ENCODE results near the gene GNG12. TPM values are rescaled to one million over a fixed set of nuclear protein-coding genes. Genes with fewer than 3 reads are reported as not detected.

GNG12 gene
- total and polyA plus RNA-seq, 2 donors (not counting 3 experiments of a cell fraction or from before 2014, with no cell fraction given): 107 to 152 TPM

- TF ChIP-seq POLR2A (IDR thresholded peaks at IDR 0.05; ENCODE audit: low read depth, low read length) (no peak), MYC (IDR thresholded peaks at IDR 0.05; ENCODE audit: low read depth, low read length) (no peak), JUN (IDR thresholded peaks at IDR 0.05; ENCODE audit: borderline replicate concordance, insufficient read depth, insufficient read length, low read depth) (no peak), FOS (IDR thresholded peaks at IDR 0.05; ENCODE audit: borderline replicate concordance, insufficient read depth, low read length) (no peak), EZH2 (IDR thresholded peaks at IDR 0.05; ENCODE audit: borderline replicate concordance, low read depth, low read length, severe bottlenecking) (no peak)
- TF ChIP-seq, protein P1, sequence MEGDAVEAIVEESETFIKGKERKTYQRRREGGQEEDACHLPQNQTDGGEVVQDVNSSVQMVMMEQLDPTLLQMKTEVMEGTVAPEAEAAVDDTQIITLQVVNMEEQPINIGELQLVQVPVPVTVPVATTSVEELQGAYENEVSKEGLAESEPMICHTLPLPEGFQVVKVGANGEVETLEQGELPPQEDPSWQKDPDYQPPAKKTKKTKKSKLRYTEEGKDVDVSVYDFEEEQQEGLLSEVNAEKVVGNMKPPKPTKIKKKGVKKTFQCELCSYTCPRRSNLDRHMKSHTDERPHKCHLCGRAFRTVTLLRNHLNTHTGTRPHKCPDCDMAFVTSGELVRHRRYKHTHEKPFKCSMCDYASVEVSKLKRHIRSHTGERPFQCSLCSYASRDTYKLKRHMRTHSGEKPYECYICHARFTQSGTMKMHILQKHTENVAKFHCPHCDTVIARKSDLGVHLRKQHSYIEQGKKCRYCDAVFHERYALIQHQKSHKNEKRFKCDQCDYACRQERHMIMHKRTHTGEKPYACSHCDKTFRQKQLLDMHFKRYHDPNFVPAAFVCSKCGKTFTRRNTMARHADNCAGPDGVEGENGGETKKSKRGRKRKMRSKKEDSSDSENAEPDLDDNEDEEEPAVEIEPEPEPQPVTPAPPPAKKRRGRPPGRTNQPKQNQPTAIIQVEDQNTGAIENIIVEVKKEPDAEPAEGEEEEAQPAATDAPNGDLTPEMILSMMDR (IDR thresholded peaks at IDR 0.05; ENCODE audit: extremely low read depth in 1 of 2, insufficient read depth in 1 of 2, low read depth in 1 of 2, low read length in 2 of 2): no peak
- Histone ChIP-seq H3K36me3 (ENCODE audit: control insufficient read depth in 2 of 2, extremely low read depth in 1 of 2, insufficient read depth in 2 of 2, low read length in 2 of 2) (no peaks in the 10 kb centered on the region), H3K9me1 (replicated peaks; ENCODE audit: control insufficient read depth, extremely low read depth, insufficient read depth, low read length) (no peaks in the 10 kb centered on the region), H3K27ac (ENCODE audit: insufficient read depth, low read depth, low read length) (no peak overlapping the region), H3K9me3 (replicated peaks; ENCODE audit: control insufficient read depth, insufficient read depth, low read length) (no peaks in the 10 kb centered on the region), H4K20me1 (replicated peaks; ENCODE audit: control insufficient read depth, extremely low read depth, insufficient read depth, low read length) (no peaks in the 10 kb centered on the region), H3K79me2 (ENCODE audit: control insufficient read depth, insufficient read depth, low read length) (no peaks in the 10 kb centered on the region), H3K9ac (replicated peaks; ENCODE audit: extremely low read depth, insufficient read depth, low read length) (no peak overlapping the region), H2AFZ (ENCODE audit: low read depth, low read length) (no peak overlapping the region), H3K4me3 (replicated peaks in 1 of 3; ENCODE audit: insufficient read depth in 1 of 3, low read depth in 1 of 3, low read length in 3 of 3) (no peak overlapping the region), H3K4me1 (ENCODE audit: control insufficient read depth, extremely low read depth, insufficient read depth, low read length) (peaks cover 18% of the 10 kb centered on the region), H3K27me3 (ENCODE audit: control insufficient read depth in 2 of 2, insufficient read depth in 2 of 2, low read length in 2 of 2) (no peaks in the 10 kb centered on the region), H3K4me2 (ENCODE audit: insufficient read depth, low read length) (no peak overlapping the region)
- intact Hi-C loops (cut with micrococcal nuclease): no loop called here
- ChIA-PET CTCF (interaction anchor here (0.6 to 1.2 kb wide), 2 partner anchors 8 to 75 kb away, joined by 3 read pairs; no protein-coding TSS in a partner anchor), POLR2A (no interaction called here)
- BruUV-seq (replicated peaks): no TSS peak
- FAIRE-seq: no peak
- DNase-seq (ENCODE audit: low read depth, low spot score): no peak
- dilution Hi-C loops (cut with MboI; ENCODE audit: extremely low pct_ligation_motif_present, low sequenced_read_pairs): no loop called here
These were observed 160.9 kb downstream of the GNG12 start for GRCh38 chr1:67672260-67672803.

DNA sequence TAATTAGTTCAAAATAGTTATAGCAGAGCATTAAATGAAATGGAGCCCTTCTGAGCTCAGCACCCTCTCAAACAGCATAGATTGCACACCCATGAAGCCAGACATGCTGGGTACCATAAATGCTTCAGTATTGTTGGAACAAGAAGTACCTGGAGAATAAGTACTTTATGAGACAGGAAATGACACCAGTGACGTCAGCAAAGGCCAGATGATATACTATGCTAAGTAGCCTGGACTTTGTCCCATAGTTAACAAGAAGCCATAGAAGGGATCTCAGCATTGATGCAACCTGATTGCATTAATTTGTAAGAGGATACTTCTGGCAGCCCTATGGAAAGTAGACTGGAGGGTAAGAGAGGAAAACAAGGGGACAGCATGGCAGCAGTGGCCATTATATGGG is 164.6 kb downstream of the GNG12 start:
- FAIRE-seq (no peak), DNase-seq (ENCODE audit: low read depth, low spot score) (no peak)
- no peak overlapping the region for H2AFZ ChIP-seq (ENCODE audit: low read depth, low read length)
- no peak overlapping the region for H3K27ac ChIP-seq (ENCODE audit: insufficient read depth, low read depth, low read length)
- H3K9ac ChIP-seq (replicated peaks; ENCODE audit: extremely low read depth, insufficient read depth, low read length): no peak overlapping the region
- no TSS peak for BruUV-seq (replicated peaks)
- no peak overlapping the region for H3K4me2 ChIP-seq (ENCODE audit: insufficient read depth, low read length)
- CTCF ChIA-PET: no interaction called here
- H3K4me1 ChIP-seq (ENCODE audit: control insufficient read depth, extremely low read depth, insufficient read depth, low read length): peaks cover 9% of the 10 kb centered on the region
- H3K36me3 ChIP-seq (ENCODE audit: control insufficient read depth in 2 of 2, extremely low read depth in 1 of 2, insufficient read depth in 2 of 2, low read length in 2 of 2): no peaks in the 10 kb centered on the region
- H3K27me3 ChIP-seq (ENCODE audit: control insufficient read depth in 2 of 2, insufficient read depth in 2 of 2, low read length in 2 of 2): no peaks in the 10 kb centered on the region
- no peaks in the 10 kb centered on the region for H3K9me1 ChIP-seq (replicated peaks; ENCODE audit: control insufficient read depth, extremely low read depth, insufficient read depth, low read length)
- no peaks in the 10 kb centered on the region for H4K20me1 ChIP-seq (replicated peaks; ENCODE audit: control insufficient read depth, extremely low read depth, insufficient read depth, low read length)
- intact Hi-C loops (cut with micrococcal nuclease) (no loop called here), dilution Hi-C loops (cut with MboI; ENCODE audit: extremely low pct_ligation_motif_present, low sequenced_read_pairs) (no loop called here)
- no peaks in the 10 kb centered on the region for H3K9me3 ChIP-seq (replicated peaks; ENCODE audit: control insufficient read depth, insufficient read depth, low read length)
- no peak overlapping the region for H3K4me3 ChIP-seq (replicated peaks in 1 of 3; ENCODE audit: insufficient read depth in 1 of 3, low read depth in 1 of 3, low read length in 3 of 3)
- H3K79me2 ChIP-seq (ENCODE audit: control insufficient read depth, insufficient read depth, low read length): no peaks in the 10 kb centered on the region
- no peak for TF ChIP-seq JUN (IDR thresholded peaks at IDR 0.05; ENCODE audit: borderline replicate concordance, insufficient read depth, insufficient read length, low read depth)
- no peak for TF ChIP-seq POLR2AphosphoS5 (IDR thresholded peaks at IDR 0.05; ENCODE audit: insufficient read depth, low read depth, low read length)
- TF ChIP-seq MAX (IDR thresholded peaks at IDR 0.05; ENCODE audit: insufficient read depth, insufficient read length): no peak
- TF ChIP-seq GATA2 (IDR thresholded peaks at IDR 0.05; ENCODE audit: insufficient read depth, insufficient read length, low read depth, low read length): no peak
- TF ChIP-seq POLR2A (IDR thresholded peaks at IDR 0.05; ENCODE audit: low read depth, low read length): no peak
- no peak for TF ChIP-seq MYC (IDR thresholded peaks at IDR 0.05; ENCODE audit: low read depth, low read length)
- no peak for TF ChIP-seq FOS (IDR thresholded peaks at IDR 0.05; ENCODE audit: borderline replicate concordance, insufficient read depth, low read length)
- POLR2A ChIA-PET: no interaction called here
